ENCODE data around the gene SLC9A9.

DNA sequence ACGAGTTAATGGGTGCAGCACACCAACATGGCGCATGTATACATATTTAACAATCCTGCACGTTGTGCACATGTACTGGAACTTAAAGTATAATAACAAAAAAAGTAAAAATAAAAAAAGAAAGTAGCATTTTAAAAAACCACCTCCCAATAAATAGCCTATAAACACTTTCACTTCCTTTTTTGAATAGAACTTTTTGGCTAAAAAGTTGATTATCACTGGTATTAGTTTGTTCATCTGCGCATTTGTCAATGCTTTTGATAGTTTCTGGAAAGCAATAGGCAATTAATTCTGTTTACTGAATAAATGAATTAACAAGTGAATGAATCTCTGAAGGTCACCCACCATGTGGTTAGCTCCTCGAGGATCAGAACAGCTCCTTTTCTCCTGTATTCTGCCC lies 179.9 kb downstream of the SLC9A9 start:
- TF ChIP-seq ZNF8 (CRISPR knock-in tag; IDR thresholded peaks at IDR 0.05) (no peak), ZFP3 (CRISPR knock-in tag; IDR thresholded peaks at IDR 0.05) (no peak), ARNTL (CRISPR knock-in tag; IDR thresholded peaks at IDR 0.05; ENCODE audit: borderline replicate concordance, low read depth) (no peak)
